GM18870 (cell line): Measurements from ENCODE around the gene ABCB9.
"Not testable (repeated sequence)": the region's sequence is repeated elsewhere in the genome, so short reads cannot be mapped to it uniquely, and the experiment has no call there.

Source experiments
- ATAC-seq: cut with Tn5 transposase; IDR thresholded peaks from one replicate; pipeline ENCODE4 v1.9.1; 2021; ENCODE audit warnings: moderate library complexity; ENCODE audit not compliant: unreplicated experiment

Gene ABCB9

GRCh38 chr12:122903693-122904034, 62.6 kb downstream of the ABCB9 start:
- ATAC-seq: no peak

- ATAC-seq: no peak
Observed at GRCh38 chr12:122902854-122903692, 63.2 kb downstream of the ABCB9 start.

- no peak for ATAC-seq
Observed at GRCh38 chr12:122899887-122900286, 66.4 kb downstream of the ABCB9 start.

- no peak for ATAC-seq
Observed at GRCh38 chr12:122896662-122897061, 69.6 kb downstream of the ABCB9 start.

- no peak for ATAC-seq
Observed at GRCh38 chr12:122895704-122896636, 70.3 kb downstream of the ABCB9 start, which contains the start of gene VPS37B. Gene VPS37B, minus strand, starts transcription at chr12:122896124. Its CDS starts 62 bp downstream, at chr12:122896062.

GRCh38 chr12:122895320-122895703, 71.0 kb downstream of the ABCB9 start:
- ATAC-seq: no peak

GRCh38 chr12:122894193-122895121, 71.8 kb downstream of the ABCB9 start:
- no peak for ATAC-seq

- ATAC-seq: no peak
Observed at GRCh38 chr12:122893208-122894153, 72.8 kb downstream of the ABCB9 start.

- ATAC-seq: not testable (repeated sequence)
Observed at GRCh38 chr12:122892724-122893123, 73.5 kb downstream of the ABCB9 start.

GRCh38 chr12:122891661-122892525, 74.4 kb downstream of the ABCB9 start:
- ATAC-seq: no peak

GRCh38 chr12:122889761-122890520, 76.3 kb downstream of the ABCB9 start:
- no peak for ATAC-seq

GRCh38 chr12:122888232-122888752, 78.0 kb downstream of the ABCB9 start:
- ATAC-seq: no peak

- ATAC-seq: peak; percentile 23
Observed at GRCh38 chr12:122887819-122888212, 78.4 kb downstream of the ABCB9 start.

GRCh38 chr12:122886851-122887818, 79.1 kb downstream of the ABCB9 start:
- peak; percentile 83 for ATAC-seq

GRCh38 chr12:122886161-122886560, 80.1 kb downstream of the ABCB9 start:
- ATAC-seq: no peak

- no peak for ATAC-seq
Observed at GRCh38 chr12:122884860-122885259, 81.4 kb downstream of the ABCB9 start.
